GM12872 (cell line): Measurements from ENCODE around the gene APOB.

Source experiments
- CTCF ChIP-seq: IDR thresholded peaks from 3 replicates; pipeline ENCODE4 v1.5.1; 2011; ENCODE audit warnings: low read depth, mild to moderate bottlenecking, low read length, moderate library complexity; ENCODE audit not compliant: insufficient read depth

APOB gene

DNA sequence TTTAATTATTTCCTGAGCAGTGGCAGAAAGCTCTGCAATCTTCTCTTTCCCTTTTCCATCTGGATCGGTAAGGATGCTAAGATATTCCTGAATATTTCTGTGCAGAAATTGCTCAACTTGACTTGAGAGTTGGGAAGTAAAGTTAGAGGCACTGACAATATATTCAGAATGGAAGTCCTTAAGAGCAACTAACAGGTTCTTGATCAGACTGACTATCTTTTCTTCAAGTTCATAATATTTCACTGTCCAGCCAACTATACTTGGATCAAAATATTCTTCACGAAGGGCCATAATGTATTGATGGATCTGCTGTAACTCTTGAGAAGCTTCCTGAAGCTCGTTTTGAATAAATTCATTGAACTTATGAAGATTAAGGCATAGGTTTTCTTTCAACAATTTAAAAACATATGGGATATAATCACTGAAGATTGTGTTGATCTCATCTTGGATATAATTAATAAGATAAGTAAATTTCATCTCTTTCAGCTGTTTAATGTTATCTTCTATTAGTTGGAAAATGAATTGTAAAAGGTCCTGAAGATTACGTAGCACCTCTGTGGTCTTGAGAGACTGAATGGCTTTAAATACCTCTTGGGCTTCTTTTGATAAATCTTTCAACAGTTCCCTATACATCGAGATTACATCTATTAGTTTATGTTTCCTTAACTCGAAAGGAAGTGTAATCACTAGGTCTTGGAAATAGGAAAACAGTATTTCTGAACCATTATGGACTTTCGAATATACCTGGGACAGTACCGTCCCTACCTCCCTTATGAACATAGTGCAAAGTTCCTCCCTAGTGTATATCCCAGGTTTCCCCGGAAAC lies 41.7 kb downstream of the APOB start:
- TF ChIP-seq CTCF = no peak

DNA sequence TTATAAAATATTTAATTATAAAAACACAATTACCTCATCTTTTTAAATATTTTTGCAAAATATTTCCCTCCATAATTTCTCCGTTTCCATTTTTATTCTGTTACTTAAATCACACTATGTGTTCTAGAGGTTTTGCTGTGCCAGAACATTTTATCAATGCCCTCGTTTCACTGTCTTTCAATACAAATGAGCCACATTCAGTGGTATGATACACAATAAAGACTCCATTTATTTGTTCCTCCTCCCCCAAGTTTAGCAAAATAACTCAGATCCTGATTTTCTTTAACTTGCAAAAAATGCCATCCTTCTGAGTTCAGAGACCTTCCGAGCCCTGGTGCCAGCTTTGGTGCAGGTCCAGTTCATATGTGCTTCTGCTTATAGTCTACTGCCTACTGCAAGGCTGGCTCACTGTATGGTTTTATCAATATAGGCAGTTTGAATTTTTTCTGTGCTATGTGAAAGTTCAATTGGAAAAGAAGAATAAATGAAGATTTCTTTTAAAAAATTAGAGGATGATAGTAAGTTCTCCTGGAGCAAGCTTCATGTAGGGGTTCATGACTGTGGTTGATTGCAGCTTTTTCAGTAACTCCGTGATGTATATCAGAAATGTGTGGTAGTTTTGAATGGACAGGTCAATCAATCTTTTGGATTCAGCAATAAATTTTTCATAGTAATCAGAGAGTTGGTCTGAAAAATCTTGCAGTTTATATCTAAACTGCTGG lies 42.5 kb downstream of the APOB start:
- no peak for TF ChIP-seq CTCF

GRCh38 chr2:20999906-21000645 lies 43.8 kb downstream of the APOB start:
- TF ChIP-seq CTCF = no peak

- no peak for TF ChIP-seq CTCF
Measured at GRCh38 chr2:20998972-20999905, 44.6 kb downstream of the APOB start.

GRCh38 chr2:20997953-20998722 lies 45.7 kb downstream of the APOB start:
- no peak for TF ChIP-seq CTCF

- TF ChIP-seq CTCF = no peak
Measured at GRCh38 chr2:20994130-20994529, 49.7 kb downstream of the APOB start.
